HCT116 (cell line): ENCODE measurements around the gene TMEM94. TPM values are rescaled to one million over a fixed set of nuclear protein-coding genes. Genes with fewer than 3 reads are reported as not detected.
A peak's percentile ranks its signal among the peaks of the same experiment; 100 is the strongest.

Source experiments
- ATAC-seq: fragments of 200-7000 bp; cut with Tn5 transposase; 2 replicates; pipeline ENCODE4 v1.9.1; 2020; ENCODE audit warnings: mild to moderate bottlenecking, moderate library complexity
- BruUV-seq: library from RNA; stranded (reverse); fragments of 400-500 nt; replicated peaks from 2 replicates; lab custom pipeline; 2021; lab: Mats Ljungman, UMichigan
- CTCF ChIA-PET: fragments of 300-600 bp; sonication (Branson Sonifier 250); formaldehyde crosslinking; loops from one replicate; lab custom pipeline; 2021; ENCODE audit warnings: antibody characterized with exemption; lab: Charles Lee
- POLR2A ChIA-PET: fragments of 300-600, 350-600 bp; sonication (Branson Sonifier 250); formaldehyde crosslinking; loops from one replicate; lab custom pipeline; 2021; ENCODE audit warnings: antibody characterized with exemption; lab: Charles Lee
- RAD21 ChIA-PET, 2 experiments: fragments of 300-600 bp; sonication (Branson Sonifier 250); formaldehyde crosslinking; loops; one replicate each; lab custom pipeline; 2023; ENCODE audit warnings: low total read pairs in 2 of 2; ENCODE audit not compliant: uncharacterized antibody in 2 of 2, unreplicated experiment in 2 of 2, low non-redundant PET in 1 of 2; lab: Charles Lee
- DNase-seq: peaks from one replicate; pipeline ENCODE4 v3.0.0-alpha.2; 2010; ENCODE audit warnings: low read depth, low spot score
- H2AFZ ChIP-seq: fragments of 200-600 bp; shearing (Covaris generic), sonication (generic); 2 replicates; pipeline ENCODE4 v1.6.1; 2017; ENCODE audit warnings: low read depth, mixed run types, mixed read lengths, antibody characterized with exemption, low read length; ENCODE audit not compliant: poor library complexity, severe bottlenecking
- H3K27ac ChIP-seq: 2 replicates; pipeline ENCODE4 v1.5.1; 2012; ENCODE audit warnings: low read depth, low read length
- H3K27me3 ChIP-seq: fragments of 200-600 bp; sonication (generic); 2 replicates; pipeline ENCODE4 v1.6.1; 2016; ENCODE audit warnings: mixed run types, low read length, mixed read lengths; ENCODE audit not compliant: insufficient read depth
- H3K36me3 ChIP-seq, 2 experiments: fragments of 200-500 bp in 1 of 2; fragments of 200-600 bp in 1 of 2; sonication (Bioruptor generic) in 1 of 2; sonication (generic) in 1 of 2; 2 replicates each; pipeline versions ENCODE4 v1.5.1 to v1.6.1; 2014 to 2016; ENCODE audit warnings: low read length in 2 of 2, inconsistent platforms in 1 of 2, mixed read lengths in 1 of 2, mixed run types in 1 of 2; ENCODE audit not compliant: insufficient read depth in 2 of 2, control insufficient read depth in 1 of 2
- H3K4me1 ChIP-seq, 2 experiments: fragments of 200-600 bp in 1 of 2; sonication (generic) in 1 of 2; 2 replicates each; pipeline versions ENCODE4 v1.5.1 to v1.6.1; 2012 to 2017; ENCODE audit warnings: low read length in 2 of 2, inconsistent platforms in 1 of 2, mild to moderate bottlenecking in 1 of 2, mixed read lengths in 1 of 2, mixed run types in 1 of 2, moderate library complexity in 1 of 2; ENCODE audit not compliant: insufficient read depth in 2 of 2, control insufficient read depth in 1 of 2
- H3K4me2 ChIP-seq: fragments of 200-600 bp; sonication (generic); 2 replicates; pipeline ENCODE4 v1.6.1; 2017; ENCODE audit warnings: mixed run types, low read length, mixed read lengths
- H3K4me3 ChIP-seq, 2 experiments: fragments of 200-600 bp in 1 of 2; sonication (generic) in 1 of 2; replicated peaks in 1 of 2; 2 replicates each; pipeline ENCODE4 v1.5.1; 2011 to 2016; ENCODE audit warnings: low read length in 2 of 2, control low read depth in 1 of 2, low read depth in 1 of 2, mild to moderate bottlenecking in 1 of 2, mixed read lengths in 1 of 2, mixed run types in 1 of 2
- H3K79me2 ChIP-seq: fragments of 200-600 bp; sonication (generic); 2 replicates; pipeline ENCODE4 v1.6.1; 2017; ENCODE audit warnings: mild to moderate bottlenecking, mixed run types, low read length, moderate library complexity, mixed read lengths; ENCODE audit not compliant: insufficient read depth
- H3K9ac ChIP-seq: fragments of 200-600 bp; sonication (generic); 2 replicates; pipeline ENCODE4 v1.6.1; 2016; ENCODE audit warnings: low read length, mixed read lengths
- H3K9me2 ChIP-seq: fragments of 200-600 bp; sonication (generic), shearing (Covaris generic); 2 replicates; pipeline ENCODE4 v1.6.1; 2017; ENCODE audit warnings: mixed run types, mild to moderate bottlenecking, moderate library complexity; ENCODE audit not compliant: insufficient read depth
- H3K9me3 ChIP-seq, 2 experiments: fragments of 200-500 bp in 1 of 2; fragments of 200-600 bp in 1 of 2; sonication (Bioruptor generic) in 1 of 2; sonication (generic) in 1 of 2; 2 replicates each; pipeline ENCODE4 v1.6.1; 2014 to 2017; ENCODE audit warnings: low read length in 2 of 2, mixed read lengths in 2 of 2, inconsistent platforms in 1 of 2, low read depth in 1 of 2, mild to moderate bottlenecking in 1 of 2, mixed run types in 1 of 2, moderate library complexity in 1 of 2; ENCODE audit not compliant: control insufficient read depth in 1 of 2, insufficient read depth in 1 of 2
- H4K20me1 ChIP-seq: fragments of 200-600 bp; sonication (generic), shearing (Covaris generic); 2 replicates; pipeline ENCODE4 v1.6.1; 2017; ENCODE audit warnings: mixed run types, mild to moderate bottlenecking, moderate library complexity; ENCODE audit not compliant: insufficient read depth
- ATF3 ChIP-seq: IDR thresholded peaks from 2 replicates; pipeline ENCODE4 v1.6.1; 2012
- CBX3 ChIP-seq: IDR thresholded peaks from 2 replicates; pipeline ENCODE4 v1.6.1; 2012; ENCODE audit warnings: low read depth
- CEBPB ChIP-seq: IDR thresholded peaks from 2 replicates; pipeline ENCODE4 v1.6.1; 2012; ENCODE audit warnings: low read depth
- CTCF ChIP-seq, 3 experiments: fragments of 200-600 bp in 1 of 3; sonication (generic) in 1 of 3; IDR thresholded peaks in 2 of 3; conservative IDR thresholded peaks in 1 of 3; 2 replicates each; pipeline ENCODE4 v1.5.1; 2012 to 2017; ENCODE audit warnings: low read depth in 2 of 3, low read length in 2 of 3, antibody characterized with exemption in 1 of 3, borderline replicate concordance in 1 of 3, control low read depth in 1 of 3, mild to moderate bottlenecking in 1 of 3, mixed read lengths in 1 of 3, mixed run types in 1 of 3, moderate library complexity in 1 of 3; ENCODE audit not compliant: insufficient read depth in 1 of 3
- EGR1 ChIP-seq: IDR thresholded peaks from 2 replicates; pipeline ENCODE4 v1.6.1; 2012; ENCODE audit warnings: low read depth
- ELF1 ChIP-seq: IDR thresholded peaks from 2 replicates; pipeline ENCODE4 v1.6.1; 2012; ENCODE audit warnings: low read depth, borderline replicate concordance
- JUND ChIP-seq: IDR thresholded peaks from 2 replicates; pipeline ENCODE4 v1.6.1; 2012
- POLR2A ChIP-seq: IDR thresholded peaks from 2 replicates; pipeline ENCODE4 v1.7.0; 2011; ENCODE audit warnings: borderline replicate concordance; ENCODE audit not compliant: insufficient read depth, insufficient read length; ENCODE audit errors: extremely low read depth
- POLR2AphosphoS5 ChIP-seq: IDR thresholded peaks from 2 replicates; pipeline ENCODE4 v1.6.1; 2011; ENCODE audit warnings: mild to moderate bottlenecking, low read depth, low read length, moderate library complexity
- RAD21 ChIP-seq: IDR thresholded peaks from 2 replicates; pipeline ENCODE4 v1.6.1; 2012; ENCODE audit warnings: low read depth, mild to moderate bottlenecking
- SIN3A ChIP-seq: IDR thresholded peaks from 2 replicates; pipeline ENCODE4 v1.6.1; 2012; ENCODE audit warnings: low read depth
- SP1 ChIP-seq: IDR thresholded peaks from 2 replicates; pipeline ENCODE4 v1.6.1; 2012; ENCODE audit warnings: low read depth
- TCF7L2 ChIP-seq: IDR thresholded peaks from 2 replicates; pipeline ENCODE4 v1.7.0; 2011; ENCODE audit warnings: borderline replicate concordance, inconsistent platforms; ENCODE audit not compliant: insufficient read depth, insufficient read length; ENCODE audit errors: extremely low read depth
- YY1 ChIP-seq: IDR thresholded peaks from 2 replicates; pipeline ENCODE4 v1.6.1; 2011; ENCODE audit warnings: low read length, low read depth, moderate library complexity, mild to moderate bottlenecking; ENCODE audit not compliant: insufficient replicate concordance; ENCODE audit errors: extremely low read depth
- intact Hi-C: fragments of 100-400 bp; cut with micrococcal nuclease; formaldehyde crosslinking; loops from 2 replicates; pipeline ENCODE4 v1.10.0; 2022
- total RNA-seq: library from RNA; stranded (reverse); gene quantifications from one replicate; pipeline ENCODE4 v1.2.1, GENCODE V29; 2021; ENCODE audit not compliant: unreplicated experiment
- TF ChIP-seq, protein P1 (sequence below): IDR thresholded peaks from 2 replicates; pipeline ENCODE4 v1.6.1; 2012

TMEM94 gene
- total RNA-seq, 1 experiment from 2014 or later, result 75.4 TPM

GRCh38 chr17:75524970-75525805 lies 68.8 kb downstream of the TMEM94 start, which contains the start of gene LLGL2:
TSS of gene LLGL2 (plus strand) at chr17:75525697. CDS start at chr17:75543427, 17,730 bp downstream.
- RAD21 ChIA-PET, result interaction anchor here (0.6 to 1.6 kb wide), 8 partner anchors 9 to 76 kb away, joined by 3 to 9 read pairs (median 3); partner anchors contain the start of gene TSEN54 (in 2 of the 2)
- peaks cover 45% of the 10 kb centered on the region for H3K79me2 ChIP-seq
- POLR2A ChIA-PET, result interaction anchor here (1.0 to 1.5 kb wide), 3 partner anchors 9 to 24 kb away, joined by 3 to 15 read pairs (median 5); partner anchors contain the start of gene TSEN54
- peak within 1 kb of the TSS; percentile 68 to 86 for H3K4me3 ChIP-seq
- peak within 1 kb of the TSS; percentile 98 for H3K4me2 ChIP-seq
- H3K36me3 ChIP-seq, result peaks cover 9 to 17% of the 10 kb centered on the region in 2 experiments
- ATAC-seq (peak; percentile 85), DNase-seq (peak; percentile 86)
- peak within 1 kb of the TSS; percentile 98 for H3K27ac ChIP-seq
- no peaks in the 10 kb centered on the region for H3K9me2 ChIP-seq
- H3K9ac ChIP-seq, result peak within 1 kb of the TSS; percentile 95
- CTCF ChIA-PET, result interaction anchor here (0.6 to 2.2 kb wide), 13 partner anchors 8 to 236 kb away, joined by 3 to 39 read pairs (median 3); partner anchors contain the start of genes SLC25A19 and TSEN54
- no peaks in the 10 kb centered on the region for H4K20me1 ChIP-seq
- H3K9me3 ChIP-seq, result no peaks in the 10 kb centered on the region
- BruUV-seq, result no TSS peak
- intact Hi-C loops, result loop anchor here (1.0 kb wide), 1 partner anchor 8 kb away; no protein-coding TSS in a partner anchor
- TF ChIP-seq CEBPB (no peak), CTCF (IDR thresholded peaks at IDR 0.05 in 2 of 3, conservative IDR thresholded peaks at IDR 0.05 in 1 of 3; ENCODE audit: borderline replicate concordance in 1 of 3, insufficient read depth in 1 of 3, low read depth in 2 of 3, low read length in 2 of 3) (peak in 2 of 3 experiments; percentile 50 to 60), SP1 (peak; percentile 83), YY1 (peak; percentile 78), TCF7L2 (peak; percentile 6), ATF3 (no peak), EGR1 (no peak; the same call in 1 of the 2 replicates), ELF1 (no peak; the same call in 1 of the 2 replicates), CBX3 (0 out of 2 replicates have a peak, but pooled peaks have one; percentile 3), POLR2A (peak; percentile 76), JUND (no peak), SIN3A (peak; percentile 97), POLR2AphosphoS5 (peak; percentile 97), RAD21 (peak; percentile 49; the same call in 1 of the 2 replicates)
- TF ChIP-seq, protein P1, sequence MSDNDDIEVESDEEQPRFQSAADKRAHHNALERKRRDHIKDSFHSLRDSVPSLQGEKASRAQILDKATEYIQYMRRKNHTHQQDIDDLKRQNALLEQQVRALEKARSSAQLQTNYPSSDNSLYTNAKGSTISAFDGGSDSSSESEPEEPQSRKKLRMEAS, result peak; percentile 82
- TF ChIP-seq, all 23 proteins: peak for 10
- peak within 1 kb of the TSS; percentile 84 for H2AFZ ChIP-seq
- peaks cover 21 to 37% of the 10 kb centered on the region in 2 experiments for H3K4me1 ChIP-seq
- no peaks in the 10 kb centered on the region for H3K27me3 ChIP-seq
